GM18508 (cell line): ENCODE results near the gene RNF169.

Experiments used
- ATAC-seq: cut with Tn5 transposase; IDR thresholded peaks from one replicate; pipeline ENCODE4 v1.9.1; 2021; ENCODE audit warnings: moderate number of reproducible peaks; ENCODE audit not compliant: insufficient read depth, unreplicated experiment

RNF169 gene

DNA sequence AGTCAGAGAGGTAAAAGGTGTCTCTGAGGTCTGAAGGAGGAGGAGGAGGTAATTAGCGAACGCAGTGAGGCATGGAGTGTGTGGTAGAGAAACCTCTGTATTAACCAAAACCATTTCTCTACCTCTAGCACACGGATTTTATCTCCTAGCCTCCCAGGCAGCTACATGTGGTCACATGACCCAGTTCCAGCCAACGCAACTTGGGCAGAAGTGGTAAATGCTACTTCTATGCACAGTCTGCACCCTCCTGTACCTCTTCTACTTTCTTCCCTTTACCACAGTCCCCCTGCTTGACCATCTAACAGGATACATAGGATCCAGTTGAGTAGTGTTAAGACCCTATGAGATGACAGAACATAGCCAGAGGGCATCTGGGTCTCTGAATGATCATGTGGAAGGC is 104.6 kb downstream of the RNF169 start:
- no peak for ATAC-seq

DNA sequence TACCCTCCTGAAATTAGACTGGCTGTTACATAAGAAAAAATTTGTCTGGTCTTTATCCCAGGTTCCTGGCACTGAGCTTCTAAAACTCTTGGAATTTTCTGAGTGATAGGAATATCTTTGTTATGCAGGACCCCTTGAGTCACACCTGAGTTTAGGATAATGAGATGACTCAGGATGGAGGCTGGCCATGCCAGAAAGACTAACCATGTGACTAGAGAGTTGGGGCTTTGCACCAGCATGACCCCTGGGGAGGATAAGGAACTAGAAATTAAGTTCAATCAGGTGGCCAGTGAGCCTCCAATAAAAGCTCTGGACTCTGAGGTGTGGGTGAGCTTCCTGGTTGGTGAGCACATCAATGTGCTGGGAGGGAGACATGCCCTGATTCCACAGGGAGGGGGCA is 112.1 kb downstream of the RNF169 start:
- ATAC-seq, result no peak

DNA sequence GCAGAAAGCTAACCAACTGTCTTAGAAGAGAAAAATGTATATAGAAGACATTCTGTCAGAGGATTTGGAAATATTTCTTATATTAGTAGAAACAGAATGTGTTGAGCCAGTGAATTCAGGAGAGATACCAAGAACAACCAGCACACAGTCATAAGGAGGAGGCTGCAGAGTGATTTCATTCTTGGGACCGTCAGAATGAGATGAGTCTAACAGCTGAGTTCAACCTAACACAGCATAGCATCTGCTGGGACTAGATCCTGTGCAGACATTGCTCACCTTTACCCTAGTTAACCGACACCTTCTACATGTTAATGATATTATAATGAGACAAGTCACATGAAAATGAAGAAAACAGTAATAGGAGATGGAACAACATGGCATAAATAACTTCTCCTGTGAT is 114.8 kb downstream of the RNF169 start:
- ATAC-seq, result no peak

DNA sequence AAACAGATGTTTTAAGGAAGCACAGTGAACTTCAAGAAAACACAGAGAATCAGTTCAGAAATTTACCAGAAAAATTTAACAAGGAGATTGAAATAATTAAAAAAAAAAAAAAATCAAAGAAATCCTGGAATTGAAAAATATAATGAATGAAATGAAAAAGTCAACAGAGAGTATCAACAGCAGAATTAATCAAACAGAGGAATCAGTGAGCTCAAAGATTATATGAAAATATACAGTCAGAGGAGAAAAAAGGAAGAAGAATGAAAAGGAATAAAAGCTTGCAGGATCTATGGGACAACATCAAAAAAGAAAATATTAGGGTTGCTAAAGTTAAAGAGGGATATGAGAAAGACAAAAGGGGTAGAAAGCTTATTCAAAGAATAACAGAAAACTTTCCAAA is 117.9 kb downstream of the RNF169 start:
- no peak for ATAC-seq

DNA sequence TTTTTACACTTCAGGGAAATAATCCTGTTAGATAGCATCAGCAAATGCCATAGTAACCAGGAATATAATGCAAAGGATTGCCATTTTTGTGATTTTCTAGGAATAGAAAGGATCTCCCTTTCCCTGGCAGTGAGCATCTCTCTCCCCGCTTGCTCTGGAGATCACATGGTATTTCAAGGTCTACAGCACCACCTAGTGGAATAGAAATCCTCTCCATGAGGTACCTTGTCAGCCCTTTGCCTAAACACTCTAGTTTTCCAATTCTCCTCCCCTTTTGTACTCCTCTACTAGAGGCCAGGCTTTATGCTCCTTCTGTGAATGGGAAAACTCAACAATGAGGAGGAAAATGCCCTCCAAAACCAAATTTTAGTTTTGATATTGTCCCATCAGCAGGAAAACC is 121.8 kb downstream of the RNF169 start:
- ATAC-seq, result no peak

DNA sequence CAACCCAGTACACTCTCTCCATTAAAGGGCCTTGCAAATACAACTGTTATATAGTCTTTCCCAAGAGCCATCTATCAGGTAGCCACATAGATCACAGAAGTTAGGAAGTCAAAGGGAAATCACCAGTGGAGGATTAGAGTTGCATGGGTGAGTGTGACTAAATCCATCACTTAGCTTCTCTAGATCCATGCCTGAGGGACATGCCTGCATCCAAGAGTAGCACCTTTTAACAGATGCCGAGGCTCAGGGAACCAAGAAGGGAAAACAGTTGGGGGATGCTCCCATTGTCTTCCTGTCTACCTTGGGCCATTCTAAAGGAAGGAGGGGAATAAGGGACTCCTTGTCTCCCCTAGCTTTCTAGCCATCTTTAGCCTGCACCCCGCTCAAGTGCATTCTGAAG is 122.4 kb downstream of the RNF169 start:
- ATAC-seq, result no peak

DNA sequence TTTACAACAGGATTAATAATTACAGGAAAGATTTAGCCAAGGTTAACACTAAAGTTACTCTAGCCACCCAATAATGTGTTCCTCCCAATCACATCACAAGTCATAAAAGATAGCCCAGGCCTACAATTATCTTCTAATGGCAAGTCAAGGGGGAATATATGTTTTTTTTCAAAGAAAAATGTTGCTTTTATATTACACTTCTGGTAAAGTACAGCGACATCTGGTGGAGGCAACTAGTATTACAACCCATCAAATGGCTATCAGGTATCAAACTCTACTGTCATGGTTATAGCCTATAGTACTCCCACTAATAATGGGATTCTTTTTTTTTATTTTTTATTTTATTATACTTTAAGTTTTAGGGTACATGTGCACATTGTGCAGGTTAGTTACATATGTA is 128.5 kb downstream of the RNF169 start:
- no peak for ATAC-seq
